Transverse colon (tissue), 3 donors: ENCODE measurements around the gene ZMIZ1.

Experiments
- EP300 ChIP-seq: sonication (generic); formaldehyde crosslinking; IDR thresholded peaks from one replicate; pipeline ENCODE4 v1.6.1; 2017; ENCODE audit warnings: antibody characterized with exemption, low read depth
- TF ChIP-seq, protein P1 (sequence below), 5 experiments: fragments of 200-600 bp in 3 of 5; fragments of 450-650 bp in 2 of 5; sonication (generic) in 3 of 5; IDR thresholded peaks; 1 replicate in 2 of 5; 2 replicates in 3 of 5; pipeline ENCODE4 v1.5.1; 2016 to 2017; ENCODE audit warnings: antibody characterized with exemption in 5 of 5, inconsistent platforms in 3 of 5, mild to moderate bottlenecking in 2 of 5, moderate library complexity in 1 of 5

DNA sequence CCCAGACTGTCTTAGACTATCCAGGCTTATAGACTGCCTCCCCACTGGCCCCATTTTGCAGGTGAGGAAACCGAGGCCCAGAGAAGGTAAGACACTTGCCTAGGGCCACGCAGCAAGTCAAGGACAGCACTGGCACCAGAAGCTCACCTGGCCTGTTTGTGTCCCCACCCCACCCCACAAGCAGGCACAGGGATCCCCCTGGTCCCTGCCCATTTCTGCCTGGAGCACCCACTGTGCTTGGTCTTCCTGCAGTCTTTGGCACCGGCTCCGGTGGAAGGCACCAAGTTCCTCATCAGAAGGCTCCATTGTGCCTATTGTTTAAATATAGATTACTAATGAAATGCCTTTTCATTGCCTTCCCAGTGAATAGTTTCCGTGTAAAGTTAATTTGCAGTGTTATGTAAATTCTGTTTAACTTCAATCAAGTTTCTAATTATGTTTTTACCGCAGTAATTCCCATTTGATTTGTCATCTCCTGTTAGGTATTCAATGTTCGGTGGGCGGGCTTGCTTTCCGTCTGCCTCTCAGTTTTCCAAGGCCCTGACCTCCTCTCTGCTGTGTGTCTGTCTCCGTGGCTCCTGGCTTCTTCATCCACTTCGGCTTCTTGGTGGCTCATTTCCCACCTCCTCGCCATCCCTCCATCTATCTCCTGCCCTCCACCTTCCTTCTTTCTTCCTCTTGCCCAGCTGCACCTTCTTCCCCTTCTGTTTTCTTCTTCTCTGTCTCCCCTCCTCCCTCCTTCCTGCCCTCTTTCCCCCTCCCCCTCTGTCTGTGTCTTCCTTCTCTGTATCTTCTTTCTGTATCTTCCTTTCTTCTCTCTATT lies 75.8 kb downstream of the ZMIZ1 start:
- TF ChIP-seq EP300: no peak
- TF ChIP-seq, protein P1, sequence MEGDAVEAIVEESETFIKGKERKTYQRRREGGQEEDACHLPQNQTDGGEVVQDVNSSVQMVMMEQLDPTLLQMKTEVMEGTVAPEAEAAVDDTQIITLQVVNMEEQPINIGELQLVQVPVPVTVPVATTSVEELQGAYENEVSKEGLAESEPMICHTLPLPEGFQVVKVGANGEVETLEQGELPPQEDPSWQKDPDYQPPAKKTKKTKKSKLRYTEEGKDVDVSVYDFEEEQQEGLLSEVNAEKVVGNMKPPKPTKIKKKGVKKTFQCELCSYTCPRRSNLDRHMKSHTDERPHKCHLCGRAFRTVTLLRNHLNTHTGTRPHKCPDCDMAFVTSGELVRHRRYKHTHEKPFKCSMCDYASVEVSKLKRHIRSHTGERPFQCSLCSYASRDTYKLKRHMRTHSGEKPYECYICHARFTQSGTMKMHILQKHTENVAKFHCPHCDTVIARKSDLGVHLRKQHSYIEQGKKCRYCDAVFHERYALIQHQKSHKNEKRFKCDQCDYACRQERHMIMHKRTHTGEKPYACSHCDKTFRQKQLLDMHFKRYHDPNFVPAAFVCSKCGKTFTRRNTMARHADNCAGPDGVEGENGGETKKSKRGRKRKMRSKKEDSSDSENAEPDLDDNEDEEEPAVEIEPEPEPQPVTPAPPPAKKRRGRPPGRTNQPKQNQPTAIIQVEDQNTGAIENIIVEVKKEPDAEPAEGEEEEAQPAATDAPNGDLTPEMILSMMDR (IDR thresholded peaks at IDR 0.05): no peak
